Testis (tissue), 2 donors: ENCODE results near the gene VSX2.
A peak's percentile ranks its signal among the peaks of the same experiment; 100 is the strongest.

Experiments used
- CTCF ChIP-seq, 3 experiments: fragments of 450-650 bp in 2 of 3; fragments of 200-600 bp in 1 of 3; sonication (generic) in 1 of 3; IDR thresholded peaks; one replicate each; pipeline ENCODE4 v1.5.1; 2016 to 2019; ENCODE audit warnings: antibody characterized with exemption in 3 of 3, mild to moderate bottlenecking in 2 of 3, moderate library complexity in 1 of 3
- POLR2A ChIP-seq: fragments of 450-650 bp; IDR thresholded peaks from one replicate; pipeline ENCODE4 v1.6.1; 2017; ENCODE audit warnings: antibody characterized with exemption, mild to moderate bottlenecking, moderate library complexity

GRCh38 chr14:74290415-74290814 lies 51.2 kb downstream of the VSX2 start:
- TF ChIP-seq CTCF (IDR thresholded peaks at IDR 0.05) (peak in 1 of 3 experiments; percentile 45), POLR2A (no peak)
